NT2/D1 (cell line): ENCODE results near the gene IMMP2L.

Experiments
- SUZ12 ChIP-seq: IDR thresholded peaks from 2 replicates; pipeline ENCODE4 v1.6.1; 2011; ENCODE audit not compliant: insufficient read length, insufficient read depth; ENCODE audit errors: extremely low read depth
- YY1 ChIP-seq: IDR thresholded peaks from 2 replicates; pipeline ENCODE4 v1.6.1; 2011; ENCODE audit not compliant: insufficient read length, insufficient read depth
- ZNF274 ChIP-seq: IDR thresholded peaks from 2 replicates; pipeline ENCODE4 v1.6.1; 2011; ENCODE audit warnings: mild to moderate bottlenecking, low read depth, low read length

- TF ChIP-seq ZNF274 (no peak), YY1 (no peak), SUZ12 (no peak)
Measured at GRCh38 chr7:110852156-110852940, 709.9 kb downstream of the IMMP2L start.
